ENCODE measurements around the gene HOXC6.

DNA sequence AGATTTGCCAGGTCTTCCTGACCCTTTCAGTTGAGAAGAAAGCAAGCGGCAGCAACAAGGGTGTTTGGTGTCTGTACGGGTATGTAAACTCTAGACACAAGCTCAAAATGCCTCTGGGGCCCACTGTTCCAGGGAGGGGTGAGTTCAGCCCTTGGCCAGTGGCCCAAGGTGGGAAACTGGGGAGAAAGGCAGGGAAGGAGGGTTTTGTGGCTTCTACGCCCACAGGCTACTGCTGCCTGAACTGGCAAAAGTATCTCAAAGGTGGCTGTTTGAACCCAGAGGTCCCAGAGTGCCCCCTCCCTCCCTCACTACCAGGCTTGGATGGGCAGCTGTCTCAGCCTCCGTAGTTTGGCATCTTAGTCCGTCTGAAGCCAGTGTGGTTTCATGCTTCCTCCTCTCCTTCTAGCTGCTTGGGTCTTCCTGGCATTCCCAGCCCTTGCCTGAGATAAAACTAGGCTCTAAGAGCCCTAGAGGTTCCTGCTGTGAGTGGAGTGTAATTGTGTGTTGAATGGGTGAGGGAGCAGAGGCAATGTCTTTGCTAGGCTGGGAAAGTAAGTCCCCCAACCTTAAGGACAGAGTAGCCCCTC lies 10.1 kb downstream of the HOXC6 start:
- TF ChIP-seq NBN (conservative IDR thresholded peaks at IDR 0.05) (no peak), U2AF2 (IDR thresholded peaks at IDR 0.05; ENCODE audit: low read depth, low read length) (no peak), RAD21 (CRISPR knock-in tag; IDR thresholded peaks at IDR 0.05) (no peak), ZNF558 (CRISPR knock-in tag; IDR thresholded peaks at IDR 0.05; ENCODE audit: borderline replicate concordance) (no peak), JUN (CRISPR knock-in tag; IDR thresholded peaks at IDR 0.05) (no peak), NFIC (IDR thresholded peaks at IDR 0.05; ENCODE audit: low read length) (no peak), STAG1 (CRISPR knock-in tag; IDR thresholded peaks at IDR 0.05) (no peak), POLR2A (IDR thresholded peaks at IDR 0.05; ENCODE audit: insufficient read depth in 1 of 2, low read depth in 2 of 2, low read length in 2 of 2) (no peak), HNRNPUL1 (IDR thresholded peaks at IDR 0.05; ENCODE audit: low read depth, low read length) (no peak), TARDBP (CRISPR knock-in tag; IDR thresholded peaks at IDR 0.05) (no peak), RELA (CRISPR knock-in tag; IDR thresholded peaks at IDR 0.05) (no peak)
- TF ChIP-seq, protein P1, sequence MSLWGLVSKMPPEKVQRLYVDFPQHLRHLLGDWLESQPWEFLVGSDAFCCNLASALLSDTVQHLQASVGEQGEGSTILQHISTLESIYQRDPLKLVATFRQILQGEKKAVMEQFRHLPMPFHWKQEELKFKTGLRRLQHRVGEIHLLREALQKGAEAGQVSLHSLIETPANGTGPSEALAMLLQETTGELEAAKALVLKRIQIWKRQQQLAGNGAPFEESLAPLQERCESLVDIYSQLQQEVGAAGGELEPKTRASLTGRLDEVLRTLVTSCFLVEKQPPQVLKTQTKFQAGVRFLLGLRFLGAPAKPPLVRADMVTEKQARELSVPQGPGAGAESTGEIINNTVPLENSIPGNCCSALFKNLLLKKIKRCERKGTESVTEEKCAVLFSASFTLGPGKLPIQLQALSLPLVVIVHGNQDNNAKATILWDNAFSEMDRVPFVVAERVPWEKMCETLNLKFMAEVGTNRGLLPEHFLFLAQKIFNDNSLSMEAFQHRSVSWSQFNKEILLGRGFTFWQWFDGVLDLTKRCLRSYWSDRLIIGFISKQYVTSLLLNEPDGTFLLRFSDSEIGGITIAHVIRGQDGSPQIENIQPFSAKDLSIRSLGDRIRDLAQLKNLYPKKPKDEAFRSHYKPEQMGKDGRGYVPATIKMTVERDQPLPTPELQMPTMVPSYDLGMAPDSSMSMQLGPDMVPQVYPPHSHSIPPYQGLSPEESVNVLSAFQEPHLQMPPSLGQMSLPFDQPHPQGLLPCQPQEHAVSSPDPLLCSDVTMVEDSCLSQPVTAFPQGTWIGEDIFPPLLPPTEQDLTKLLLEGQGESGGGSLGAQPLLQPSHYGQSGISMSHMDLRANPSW (CRISPR knock-in tag; IDR thresholded peaks at IDR 0.05; ENCODE audit: borderline replicate concordance), result no peak
- TF ChIP-seq, protein P2, sequence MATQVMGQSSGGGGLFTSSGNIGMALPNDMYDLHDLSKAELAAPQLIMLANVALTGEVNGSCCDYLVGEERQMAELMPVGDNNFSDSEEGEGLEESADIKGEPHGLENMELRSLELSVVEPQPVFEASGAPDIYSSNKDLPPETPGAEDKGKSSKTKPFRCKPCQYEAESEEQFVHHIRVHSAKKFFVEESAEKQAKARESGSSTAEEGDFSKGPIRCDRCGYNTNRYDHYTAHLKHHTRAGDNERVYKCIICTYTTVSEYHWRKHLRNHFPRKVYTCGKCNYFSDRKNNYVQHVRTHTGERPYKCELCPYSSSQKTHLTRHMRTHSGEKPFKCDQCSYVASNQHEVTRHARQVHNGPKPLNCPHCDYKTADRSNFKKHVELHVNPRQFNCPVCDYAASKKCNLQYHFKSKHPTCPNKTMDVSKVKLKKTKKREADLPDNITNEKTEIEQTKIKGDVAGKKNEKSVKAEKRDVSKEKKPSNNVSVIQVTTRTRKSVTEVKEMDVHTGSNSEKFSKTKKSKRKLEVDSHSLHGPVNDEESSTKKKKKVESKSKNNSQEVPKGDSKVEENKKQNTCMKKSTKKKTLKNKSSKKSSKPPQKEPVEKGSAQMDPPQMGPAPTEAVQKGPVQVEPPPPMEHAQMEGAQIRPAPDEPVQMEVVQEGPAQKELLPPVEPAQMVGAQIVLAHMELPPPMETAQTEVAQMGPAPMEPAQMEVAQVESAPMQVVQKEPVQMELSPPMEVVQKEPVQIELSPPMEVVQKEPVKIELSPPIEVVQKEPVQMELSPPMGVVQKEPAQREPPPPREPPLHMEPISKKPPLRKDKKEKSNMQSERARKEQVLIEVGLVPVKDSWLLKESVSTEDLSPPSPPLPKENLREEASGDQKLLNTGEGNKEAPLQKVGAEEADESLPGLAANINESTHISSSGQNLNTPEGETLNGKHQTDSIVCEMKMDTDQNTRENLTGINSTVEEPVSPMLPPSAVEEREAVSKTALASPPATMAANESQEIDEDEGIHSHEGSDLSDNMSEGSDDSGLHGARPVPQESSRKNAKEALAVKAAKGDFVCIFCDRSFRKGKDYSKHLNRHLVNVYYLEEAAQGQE (IDR thresholded peaks at IDR 0.05; ENCODE audit: borderline replicate concordance in 1 of 2, low read depth in 1 of 2, low read length in 2 of 2), result no peak

Data from HepG2 (cell line).